Stimulated activated CD4-positive, alpha-beta T cell treated with anti-CD3 and anti-CD28 coated beads, Interleukin-1b, Interleukin-23, amount 100 ng/mL, for 4 hours (primary cell): ENCODE measurements around the gene CACNA1I.

Experiments
- DNase-seq, 2 donors: peaks; one replicate each; pipeline ENCODE4 v3.0.0-alpha.2; 2020; ENCODE audit warnings: low read depth in 2 of 2

The CACNA1I gene

DNA sequence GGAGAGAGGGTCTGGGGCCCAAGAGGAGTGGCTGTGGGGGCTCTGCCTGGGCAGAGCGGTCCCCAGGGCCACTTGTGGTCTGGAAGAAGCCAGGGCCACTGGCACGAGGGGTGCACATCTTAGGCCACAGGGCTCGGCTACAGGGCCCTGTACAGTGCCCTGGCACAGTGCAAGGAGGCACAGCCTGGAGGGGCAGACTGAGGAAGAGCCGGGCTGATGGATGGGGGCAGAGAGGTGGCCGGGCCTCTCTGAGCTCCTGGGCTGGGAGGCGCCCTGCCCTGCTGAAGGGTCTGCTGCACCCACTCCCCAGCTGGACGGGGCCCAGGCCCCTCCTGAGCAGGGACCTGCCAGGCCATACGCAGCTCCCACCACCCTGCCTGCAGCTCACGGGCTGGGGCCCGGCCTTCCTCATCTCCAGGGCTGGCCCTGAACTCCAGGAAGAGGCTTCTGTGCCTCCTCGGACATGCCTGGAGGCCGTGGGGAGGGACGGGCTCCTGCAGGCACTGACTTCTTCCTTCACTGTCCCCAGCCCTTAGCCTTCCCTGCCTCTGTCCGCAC lies 123.5 kb downstream of the CACNA1I start:
- DNase-seq = no peak

DNA sequence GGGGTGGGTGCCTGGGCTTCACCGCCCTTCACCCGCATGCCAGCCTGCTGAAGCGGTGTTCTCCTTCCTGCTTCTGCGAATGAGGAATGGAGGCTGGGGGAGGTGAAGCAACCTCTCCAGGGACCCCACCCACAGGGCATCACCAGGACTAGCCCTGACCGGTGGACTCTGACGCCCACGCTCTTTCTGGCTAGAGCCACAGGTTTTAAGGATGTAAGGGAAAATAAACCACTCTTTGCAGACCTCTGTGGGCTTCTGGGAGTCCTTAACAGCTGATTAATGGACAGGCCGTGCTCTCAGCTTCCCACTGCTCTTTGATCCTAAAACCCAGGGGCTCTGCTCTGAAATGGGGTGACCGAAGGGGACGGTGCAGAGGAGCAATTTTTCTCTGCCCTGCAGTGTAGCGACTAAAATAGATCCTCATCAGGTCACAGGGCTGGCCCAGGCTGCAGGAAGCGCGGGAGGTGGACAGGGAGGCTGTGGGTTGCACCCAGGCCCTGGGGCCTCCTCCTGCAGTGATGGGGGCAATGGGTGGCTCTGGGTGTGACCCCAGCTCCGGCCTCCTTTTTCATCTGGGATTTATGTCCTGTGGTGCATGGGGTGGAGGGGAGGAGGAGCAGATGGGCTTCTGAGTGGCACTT lies 127.4 kb downstream of the CACNA1I start:
- DNase-seq = no peak

DNA sequence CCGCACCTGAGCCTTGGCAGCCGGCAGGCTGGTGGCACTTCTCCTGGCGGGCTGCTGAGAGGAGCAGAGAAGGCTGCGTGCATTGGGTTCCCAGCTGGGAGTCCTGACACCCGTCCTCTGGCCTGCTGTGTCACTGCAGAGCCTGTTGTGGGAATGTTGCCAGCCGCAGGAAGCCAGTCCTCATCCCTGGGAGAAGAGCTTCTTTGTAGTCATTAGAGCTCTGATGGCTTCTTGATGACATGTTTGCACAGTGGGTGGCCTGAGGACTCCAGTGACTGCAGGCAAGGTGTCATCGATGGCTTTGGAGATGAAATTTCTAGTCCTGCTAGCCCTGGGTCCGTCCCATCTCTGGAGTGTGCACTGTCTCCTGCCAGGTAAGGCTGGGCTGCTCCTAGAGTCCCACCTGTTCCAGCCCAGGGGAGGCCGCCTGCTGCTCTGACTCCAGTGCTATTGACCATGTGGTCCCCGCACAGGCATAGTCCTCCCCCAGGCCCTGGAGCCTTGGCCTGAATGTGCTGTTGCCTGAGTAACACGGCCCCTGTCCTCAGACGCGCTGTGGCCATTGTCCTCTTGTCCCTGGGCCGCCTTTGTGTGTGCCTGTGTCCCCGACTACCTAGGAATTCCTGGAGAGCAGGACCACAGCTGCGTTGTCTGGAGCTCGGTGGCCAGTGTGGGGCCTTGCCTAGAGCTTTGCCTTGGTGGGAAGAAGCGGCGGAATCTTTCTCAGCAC lies 129.2 kb downstream of the CACNA1I start:
- no peak for DNase-seq

- DNase-seq = no peak
Measured at GRCh38 chr22:39700565-39700964, 130.0 kb downstream of the CACNA1I start.

GRCh38 chr22:39703091-39703490 lies 132.5 kb downstream of the CACNA1I start:
- DNase-seq = no peak

DNA sequence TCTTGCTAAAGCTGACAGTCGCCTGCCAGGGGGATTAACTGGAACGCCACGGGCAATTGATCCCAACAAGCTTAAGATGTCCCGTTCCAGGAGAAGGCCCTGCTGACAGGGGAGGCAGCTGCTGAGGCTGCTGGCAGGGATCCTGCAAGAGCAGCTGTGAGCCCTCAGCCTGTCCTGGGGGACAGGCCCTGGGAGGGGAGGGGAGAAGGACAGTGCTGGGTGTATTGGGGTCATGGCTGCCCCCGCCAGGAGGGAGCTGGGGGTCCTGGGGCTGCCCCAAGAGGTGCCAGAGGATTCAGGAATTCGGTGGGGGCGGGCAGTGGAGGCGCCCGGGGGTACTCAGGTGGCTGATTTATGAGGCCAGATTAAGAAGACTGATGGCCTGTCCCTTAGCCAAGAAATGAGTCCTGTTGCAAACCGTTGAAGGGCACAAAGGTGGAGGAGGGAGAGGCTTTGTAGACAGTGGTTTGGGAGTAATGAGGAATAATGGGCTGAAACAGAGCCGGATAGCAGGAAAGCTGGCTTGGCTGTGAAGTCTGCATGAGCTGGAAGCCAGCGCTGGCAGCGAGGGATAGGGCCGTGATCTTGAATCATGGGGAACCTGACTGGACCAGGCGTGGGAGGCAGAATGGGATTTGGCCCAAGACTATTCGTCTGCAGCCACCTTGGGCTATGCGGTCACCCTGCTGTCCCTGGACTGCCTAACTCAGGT lies 133.5 kb downstream of the CACNA1I start:
- DNase-seq = no peak

DNA sequence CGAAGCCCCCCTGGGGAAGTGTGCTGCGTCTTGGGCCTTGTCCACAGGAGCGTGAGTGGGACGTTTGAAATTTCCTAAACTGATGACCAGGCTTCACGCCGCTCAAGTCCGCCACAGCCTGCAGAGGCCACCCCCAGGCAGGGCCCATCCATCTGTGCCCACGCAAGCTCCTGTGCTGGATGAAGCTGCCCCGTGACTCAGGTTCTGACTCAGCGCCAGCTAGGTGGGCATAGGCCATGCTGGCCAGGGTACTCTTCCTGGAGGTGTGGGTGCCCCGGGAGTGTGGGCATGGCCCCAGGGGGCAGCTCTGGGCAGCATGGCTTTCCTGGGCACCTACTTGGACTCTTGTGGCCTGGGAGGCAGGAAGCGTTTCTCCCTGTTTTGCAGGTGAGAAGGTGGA lies 134.8 kb downstream of the CACNA1I start:
- DNase-seq = no peak

- no peak for DNase-seq
Measured at GRCh38 chr22:39706376-39707140, 136.0 kb downstream of the CACNA1I start.

GRCh38 chr22:39707351-39707750 lies 136.8 kb downstream of the CACNA1I start:
- DNase-seq = no peak

- no peak for DNase-seq
Measured at GRCh38 chr22:39707816-39708215, 137.3 kb downstream of the CACNA1I start.

DNA sequence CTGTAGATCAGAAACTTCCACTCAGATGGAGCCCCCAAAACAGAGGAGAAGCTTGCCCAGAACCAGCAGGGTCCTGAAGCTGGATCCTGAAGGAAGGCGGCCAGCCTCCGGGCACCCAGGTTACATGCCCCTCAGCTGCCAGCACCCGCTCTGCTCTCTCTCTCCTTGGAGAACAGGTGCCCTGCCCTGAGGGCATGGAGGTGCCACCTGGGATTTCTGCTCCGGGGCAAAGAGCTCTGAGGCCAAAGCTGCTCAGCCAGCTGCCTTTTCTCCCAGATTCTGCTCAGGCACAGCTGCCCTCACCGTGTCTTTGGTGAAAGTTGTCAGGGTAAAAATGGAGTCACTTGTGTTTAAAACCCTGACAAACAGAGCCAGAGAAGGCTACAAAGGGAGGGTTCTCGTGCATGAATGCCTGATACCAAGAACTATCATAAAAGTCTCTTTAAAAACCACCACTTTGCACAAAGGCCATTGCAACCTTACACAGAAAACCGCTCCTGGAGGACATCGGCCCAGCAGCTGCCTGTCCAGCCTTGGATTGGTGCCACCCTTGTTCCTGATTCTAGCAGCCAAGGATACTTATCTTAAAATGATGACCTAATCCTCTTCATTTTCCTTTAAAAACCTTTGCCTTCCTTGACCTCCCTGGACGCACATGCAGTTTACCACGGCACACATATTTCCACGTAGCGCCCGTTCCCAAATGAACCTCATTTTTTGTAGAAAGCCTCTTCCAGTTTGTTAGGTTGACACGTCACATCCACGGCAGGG lies 140.0 kb downstream of the CACNA1I start:
- DNase-seq = no peak

GRCh38 chr22:39712081-39712480 lies 141.5 kb downstream of the CACNA1I start:
- no peak for DNase-seq

- DNase-seq = no peak
Measured at GRCh38 chr22:39712751-39713525, 142.4 kb downstream of the CACNA1I start.

- no peak for DNase-seq
Measured at GRCh38 chr22:39713799-39714290, 143.3 kb downstream of the CACNA1I start.

- no peak for DNase-seq
Measured at GRCh38 chr22:39714321-39714720, 143.8 kb downstream of the CACNA1I start.

DNA sequence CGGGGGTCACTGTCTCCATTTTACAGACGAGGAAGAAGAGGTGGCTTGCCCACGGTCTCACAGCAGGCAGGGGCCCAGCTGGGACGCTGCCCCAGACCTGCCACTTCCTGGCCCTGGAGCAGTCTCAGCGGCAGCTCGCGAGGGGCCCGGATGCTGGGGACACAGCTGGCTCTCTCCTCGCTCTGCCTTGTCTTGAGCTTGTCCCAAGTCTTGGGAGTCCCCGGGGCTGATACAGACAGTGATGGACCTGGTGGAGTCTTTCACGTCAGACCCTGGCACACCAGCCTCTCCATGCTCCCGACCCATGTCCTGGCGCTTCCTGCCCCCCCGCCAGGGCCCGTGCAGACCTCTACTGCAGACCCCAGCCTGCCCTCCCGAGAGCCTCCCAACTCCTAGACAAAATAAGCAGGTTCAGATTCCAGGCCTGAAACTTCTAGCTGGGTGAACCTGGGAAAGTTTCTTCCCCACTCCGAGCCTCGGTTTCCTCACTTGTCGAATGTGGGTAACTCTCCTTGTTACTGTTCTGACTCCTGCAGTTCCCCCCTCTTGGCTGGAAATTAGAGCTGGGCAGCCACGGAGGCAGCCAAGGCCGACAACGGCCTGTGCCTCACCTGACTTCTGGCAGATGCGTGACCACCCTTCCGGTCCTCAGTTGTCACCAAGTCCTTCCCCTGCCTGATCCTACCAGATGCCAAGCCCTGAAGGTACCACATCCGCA lies 145.4 kb downstream of the CACNA1I start:
- DNase-seq = no peak

DNA sequence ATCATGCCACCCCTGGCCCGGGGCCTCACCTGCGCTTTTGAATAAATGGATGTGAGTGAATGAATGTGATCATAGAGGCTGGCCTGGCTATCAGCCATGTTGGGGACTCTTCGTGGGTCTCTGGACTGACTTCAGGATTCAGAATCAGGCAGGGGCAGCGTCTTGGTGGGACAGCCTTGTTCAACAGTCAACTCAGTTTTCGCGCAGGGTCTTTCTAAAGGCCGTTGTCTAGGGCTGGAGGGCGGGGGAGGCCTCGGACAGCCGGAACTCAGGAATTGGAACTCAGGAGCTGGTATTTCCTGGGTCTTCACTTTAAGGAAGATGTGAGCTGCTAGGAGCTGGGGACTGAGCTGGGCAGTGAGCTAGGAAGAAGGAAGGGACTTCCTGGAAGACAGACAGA lies 146.0 kb downstream of the CACNA1I start:
- no peak for DNase-seq

- no peak for DNase-seq
Measured at GRCh38 chr22:39717099-39717498, 146.5 kb downstream of the CACNA1I start.

DNA sequence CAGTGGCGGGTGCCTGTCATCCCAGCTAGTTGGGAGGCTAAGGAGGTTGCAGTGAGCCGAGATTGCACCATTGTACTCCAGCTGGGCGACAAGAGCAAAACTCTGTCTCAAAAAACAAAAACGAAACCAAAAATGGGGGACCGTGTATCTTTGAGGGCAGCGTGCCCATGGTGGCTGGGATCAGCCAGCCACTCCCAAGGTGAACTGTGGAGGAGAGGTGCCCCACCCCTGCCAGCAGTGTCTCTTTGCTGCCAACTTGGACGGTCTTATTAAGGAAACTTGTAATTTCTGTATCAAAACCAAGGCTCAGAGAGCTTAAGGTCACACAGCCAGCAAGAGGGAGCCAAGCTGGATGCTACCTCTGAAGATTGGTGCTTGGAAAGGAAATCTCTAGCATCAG lies 147.7 kb downstream of the CACNA1I start:
- DNase-seq = no peak
